Stimulated activated CD4-positive, alpha-beta T cell treated with anti-CD3 and anti-CD28 coated beads, Interleukin-4, amount 100 ng/mL, for 48 hours (primary cell): Measurements from ENCODE around the gene ATP7A.
"Not testable (repeated sequence)": the region's sequence is repeated elsewhere in the genome, so short reads cannot be mapped to it uniquely, and the experiment has no call there.

Experiments used
- DNase-seq, 2 donors: peaks; one replicate each; pipeline ENCODE4 v3.0.0-alpha.2; 2020; ENCODE audit warnings: low read depth in 2 of 2

The ATP7A gene

GRCh38 chrX:77910108-77910840 lies at the start of gene ATP7A:
ATP7A (plus strand) TSS chrX:77910693; CDS start chrX:77971642, 60,949 bp downstream.
- peak; percentile 80 to 87 for DNase-seq

DNA sequence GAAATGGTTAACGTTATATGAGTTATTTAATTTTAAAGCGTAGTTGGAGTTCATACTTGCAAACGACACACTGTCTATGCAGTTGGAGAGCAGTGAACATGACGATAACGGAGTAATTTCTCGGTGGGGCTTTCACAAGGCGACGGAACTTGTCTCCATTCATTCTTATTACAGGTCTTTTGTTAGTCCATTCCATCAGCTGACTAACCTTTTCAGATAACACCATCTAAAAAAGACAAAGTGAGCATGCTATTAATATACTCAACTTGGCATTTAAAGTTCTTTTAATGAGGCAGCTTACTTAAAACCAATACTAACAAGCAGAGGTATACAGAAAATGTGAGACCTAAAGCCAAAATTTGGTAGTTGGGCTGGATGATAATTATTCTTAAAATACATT lies 35.1 kb upstream of the ATP7A start:
- DNase-seq, result no peak

GRCh38 chrX:77881418-77881817 lies 29.1 kb upstream of the ATP7A start:
- DNase-seq, result not testable (repeated sequence)

DNA sequence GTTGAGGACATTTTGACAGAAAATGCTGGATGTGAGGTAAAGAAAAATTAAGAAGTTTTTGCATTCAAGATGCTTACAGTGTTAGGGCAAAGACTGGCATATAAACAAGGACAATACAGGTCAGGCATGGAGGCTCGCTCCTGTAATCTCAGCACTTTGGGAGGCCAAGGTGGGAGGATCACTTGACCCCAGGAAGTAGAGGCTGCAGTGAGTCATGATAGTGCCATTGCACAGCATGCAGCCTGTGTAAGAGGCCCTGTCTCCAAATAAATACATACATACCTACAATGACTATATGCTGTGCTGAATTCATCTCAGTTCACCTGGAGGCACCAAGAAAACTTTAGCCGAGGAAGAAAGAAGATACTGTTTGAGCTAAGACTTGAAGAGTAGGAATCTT lies 17.6 kb upstream of the ATP7A start:
- no peak for DNase-seq

GRCh38 chrX:77893713-77894112 lies 16.8 kb upstream of the ATP7A start:
- no peak for DNase-seq

DNA sequence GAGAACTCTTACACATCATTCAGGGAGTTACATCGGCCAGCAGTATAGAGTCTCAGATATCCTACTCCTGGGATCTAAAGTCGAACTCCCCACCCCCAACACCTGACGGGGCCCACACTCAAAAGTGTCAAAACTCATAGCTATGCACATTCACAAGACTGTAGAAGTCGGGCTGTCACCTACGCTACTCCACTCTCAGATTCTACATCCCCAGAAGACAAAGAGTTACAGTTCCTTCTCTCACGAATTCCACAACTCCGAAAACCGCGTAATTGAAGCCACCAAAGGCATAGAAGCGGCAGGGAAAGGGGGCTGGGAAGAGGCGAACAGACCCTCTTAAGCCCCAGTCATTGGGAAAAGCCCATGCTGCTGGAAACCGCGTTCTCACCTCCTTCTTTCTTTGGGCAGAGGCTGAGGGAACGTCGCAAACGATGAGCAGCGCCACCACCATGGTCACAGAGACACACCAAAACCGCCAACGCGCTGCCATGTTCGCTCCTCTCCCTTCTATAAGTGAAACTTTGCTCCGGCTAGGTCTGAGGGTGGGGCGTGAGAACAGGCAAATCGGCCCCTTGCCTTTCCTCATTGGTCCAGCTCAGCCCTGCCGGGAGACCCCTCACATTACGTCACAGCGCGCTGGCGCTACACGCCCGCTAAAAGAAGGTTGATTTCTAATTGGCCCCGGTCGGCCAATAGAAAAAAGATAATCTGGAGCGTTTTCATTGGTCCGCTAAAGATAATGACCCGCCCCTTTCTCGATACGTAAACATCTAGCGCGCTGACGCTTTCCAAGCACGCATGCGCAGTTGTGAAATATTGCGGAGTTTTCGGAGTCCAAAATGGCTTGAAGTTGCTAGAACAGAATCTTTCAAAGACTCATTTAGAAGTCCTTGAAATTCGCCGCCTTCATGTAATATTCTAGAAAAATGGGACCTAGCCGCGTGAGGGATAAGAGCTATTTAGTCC lies 15.3 kb upstream of the ATP7A start, which contains the start of gene MAGT1:
TSS of gene MAGT1 (minus strand) at position 515 of the 966 bp plus-strand sequence. CDS start at position 490, 25 bp downstream.
- DNase-seq, result peak; percentile 66 to 85

GRCh38 chrX:77899081-77899828 lies 11.2 kb upstream of the ATP7A start, which contains the start of gene COX7B:
COX7B (plus strand) TSS chrX:77899468; CDS start chrX:77899554, 86 bp downstream.
- peak in 1 of 2 donors; percentile 35 for DNase-seq

- DNase-seq, result no peak
These were observed 9.8 kb upstream of the ATP7A start for GRCh38 chrX:77900688-77901087.

DNA sequence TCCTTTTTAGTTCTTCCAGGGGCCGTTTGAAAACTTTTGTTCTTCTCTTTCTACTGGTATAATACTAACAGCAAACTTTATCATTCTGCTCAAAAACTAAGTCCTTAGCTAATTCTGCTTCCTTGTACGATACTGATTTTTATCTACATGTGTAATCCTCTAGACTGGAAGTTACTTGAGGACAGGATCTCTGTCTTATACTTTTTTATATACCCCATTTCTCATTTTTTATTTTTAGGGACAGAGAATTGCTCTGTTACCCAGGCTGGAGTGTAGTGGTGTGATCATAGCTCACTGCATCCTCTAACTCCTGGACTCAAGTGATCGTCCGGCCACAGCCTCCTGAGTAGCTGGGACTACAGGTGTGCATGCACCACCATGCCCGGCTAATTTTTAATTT lies 9.0 kb upstream of the ATP7A start:
- DNase-seq, result no peak

GRCh38 chrX:77917294-77917933 lies 6.9 kb downstream of the ATP7A start:
- no peak for DNase-seq

- no peak for DNase-seq
These were observed 8.1 kb downstream of the ATP7A start for GRCh38 chrX:77918568-77918967.

- DNase-seq, result not testable (repeated sequence)
These were observed 8.9 kb downstream of the ATP7A start for GRCh38 chrX:77919370-77919769.

DNA sequence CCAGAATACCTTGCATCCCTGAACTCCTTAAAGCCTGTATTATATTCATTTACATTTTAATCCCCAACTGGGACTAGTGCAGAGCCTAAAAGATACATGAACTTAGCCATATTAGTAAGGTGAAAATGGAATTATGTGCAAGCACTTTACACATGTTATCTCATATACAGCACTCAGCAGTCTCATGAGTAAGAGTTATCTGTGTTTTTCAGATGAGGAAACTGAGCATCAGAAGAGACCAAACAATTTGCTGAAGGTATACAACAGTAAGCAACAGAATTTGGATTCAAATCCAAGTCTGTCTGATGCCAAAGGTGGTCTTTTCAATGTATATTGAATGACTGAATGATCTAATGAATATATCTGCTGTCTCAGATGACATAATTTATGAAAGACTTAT lies 12.3 kb downstream of the ATP7A start:
- DNase-seq, result no peak

- DNase-seq, result no peak
These were observed 13.9 kb downstream of the ATP7A start for GRCh38 chrX:77924320-77924859.

GRCh38 chrX:77925764-77926163 lies 15.3 kb downstream of the ATP7A start:
- DNase-seq, result no peak

- DNase-seq, result no peak
These were observed 20.1 kb downstream of the ATP7A start for GRCh38 chrX:77930581-77930980.

GRCh38 chrX:77935886-77936285 lies 25.4 kb downstream of the ATP7A start:
- DNase-seq, result no peak

DNA sequence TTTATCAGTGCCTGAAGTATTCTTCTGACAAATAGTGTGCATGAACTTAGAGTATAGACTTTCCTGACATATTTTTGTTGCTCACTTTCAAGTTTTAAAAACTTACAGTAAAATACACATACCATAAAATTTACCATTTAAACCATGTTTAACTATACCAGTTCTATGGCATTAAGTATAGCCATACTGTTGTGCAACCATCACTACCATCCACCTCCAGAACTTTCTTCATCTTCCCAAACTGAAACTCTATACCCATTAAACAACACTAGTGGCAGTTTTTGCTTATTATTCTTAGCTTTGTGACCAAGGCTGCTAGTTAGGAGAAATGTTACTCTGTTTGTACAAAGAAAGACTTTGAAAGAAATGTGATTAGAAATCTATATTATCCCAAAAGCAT lies 25.8 kb downstream of the ATP7A start:
- DNase-seq, result no peak

GRCh38 chrX:77937291-77937690 lies 26.8 kb downstream of the ATP7A start:
- DNase-seq, result no peak

GRCh38 chrX:77938083-77938680 lies 27.7 kb downstream of the ATP7A start:
- DNase-seq, result no peak

DNA sequence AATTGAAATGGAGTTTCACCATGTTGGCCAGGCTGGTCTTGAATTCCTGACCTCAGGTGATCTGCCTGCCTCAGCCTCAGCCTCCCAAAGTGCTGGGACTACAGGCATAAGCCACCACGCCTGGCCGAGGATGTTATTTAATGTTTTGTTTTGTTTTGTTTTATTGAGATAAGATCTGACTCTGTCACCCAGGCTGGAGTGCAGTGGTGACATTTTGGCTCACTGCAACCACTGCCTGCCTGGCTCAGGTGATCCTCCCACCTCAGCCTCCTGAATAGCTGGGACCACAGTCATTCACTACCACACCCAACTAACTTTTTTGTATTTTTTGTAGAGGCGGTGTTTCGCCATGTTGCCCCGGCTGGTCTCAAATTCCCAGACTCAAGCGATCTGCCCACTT lies 34.5 kb downstream of the ATP7A start:
- DNase-seq, result not testable (repeated sequence)
